ENCODE data around the gene MRM2.

Gene MRM2

DNA sequence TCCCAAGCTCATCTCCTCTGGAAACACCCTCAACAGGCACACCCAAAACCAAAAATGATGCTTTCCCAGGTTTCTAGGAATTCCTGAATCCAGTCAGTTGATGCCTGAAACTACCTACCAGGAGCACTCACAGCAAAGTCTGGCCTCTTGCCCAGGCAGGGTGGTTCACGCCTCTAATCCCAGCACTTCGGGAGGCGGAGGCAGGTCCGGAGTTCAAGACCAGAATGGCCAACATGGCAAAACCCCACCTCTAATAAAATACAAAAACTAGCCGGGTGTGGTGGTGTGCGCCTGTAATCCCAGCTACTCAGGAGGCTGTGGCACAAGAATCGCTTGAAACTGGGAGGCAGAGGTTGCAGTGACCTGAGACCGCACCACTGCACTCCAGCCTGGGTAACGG lies 11.1 kb downstream of the MRM2 start:
- H3K36me3 ChIP-seq (replicated peaks) = peaks cover 41% of the 10 kb centered on the region
- no peaks in the 10 kb centered on the region for H3K27me3 ChIP-seq (ENCODE audit: low read depth)
- in situ Hi-C loops (cut with MboI; ENCODE audit: low sequenced_read_pairs) = no loop called here
- DNase-seq (ENCODE audit: low spot score in 2 of 2) = no peak
- 0 out of 2 replicates have a peak, but pooled peaks cover 4% of the 10 kb centered on the region for H3K4me1 ChIP-seq
- no peaks in the 10 kb centered on the region for H3K9me3 ChIP-seq
- 0 out of 2 replicates have a peak overlapping the region, but pooled peaks have one; percentile 62 for H3K4me3 ChIP-seq

DNA sequence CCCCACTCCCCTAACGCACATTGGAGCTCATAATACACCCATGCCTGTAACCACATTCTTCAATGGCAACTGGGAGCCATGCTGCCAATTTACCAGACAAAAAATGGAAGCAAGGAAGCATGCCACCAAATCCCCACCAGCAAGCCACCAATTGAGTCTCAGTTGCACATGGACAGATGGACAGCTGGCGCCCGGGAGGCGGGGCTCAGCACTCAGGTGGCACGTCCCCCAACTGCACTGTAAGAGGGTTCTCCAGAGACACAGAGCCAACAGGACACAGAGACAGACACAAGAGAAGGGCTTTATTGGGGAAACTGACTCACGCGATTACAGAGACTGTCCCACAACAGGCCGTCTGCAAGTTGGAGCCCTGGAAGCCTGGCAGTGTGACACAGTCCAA lies 11.8 kb downstream of the MRM2 start:
- in situ Hi-C loops (cut with MboI; ENCODE audit: low sequenced_read_pairs) = no loop called here
- H3K4me1 ChIP-seq = 0 out of 2 replicates have a peak, but pooled peaks cover 4% of the 10 kb centered on the region
- peaks cover 41% of the 10 kb centered on the region for H3K36me3 ChIP-seq (replicated peaks)
- no peaks in the 10 kb centered on the region for H3K9me3 ChIP-seq
- no peak overlapping the region for H3K4me3 ChIP-seq
- no peak for DNase-seq (ENCODE audit: low spot score in 2 of 2)
- H3K27me3 ChIP-seq (ENCODE audit: low read depth) = no peaks in the 10 kb centered on the region

- Histone ChIP-seq H3K4me3 (no peak overlapping the region), H3K9me3 (no peaks in the 10 kb centered on the region), H3K36me3 (replicated peaks) (peaks cover 41% of the 10 kb centered on the region), H3K27me3 (ENCODE audit: low read depth) (no peaks in the 10 kb centered on the region), H3K4me1 (0 out of 2 replicates have a peak, but pooled peaks cover 4% of the 10 kb centered on the region)
- no peak for DNase-seq (ENCODE audit: low spot score in 2 of 2)
- in situ Hi-C loops (cut with MboI; ENCODE audit: low sequenced_read_pairs) = no loop called here
Measured at GRCh38 chr7:2229467-2229866, 12.5 kb downstream of the MRM2 start.

DNA sequence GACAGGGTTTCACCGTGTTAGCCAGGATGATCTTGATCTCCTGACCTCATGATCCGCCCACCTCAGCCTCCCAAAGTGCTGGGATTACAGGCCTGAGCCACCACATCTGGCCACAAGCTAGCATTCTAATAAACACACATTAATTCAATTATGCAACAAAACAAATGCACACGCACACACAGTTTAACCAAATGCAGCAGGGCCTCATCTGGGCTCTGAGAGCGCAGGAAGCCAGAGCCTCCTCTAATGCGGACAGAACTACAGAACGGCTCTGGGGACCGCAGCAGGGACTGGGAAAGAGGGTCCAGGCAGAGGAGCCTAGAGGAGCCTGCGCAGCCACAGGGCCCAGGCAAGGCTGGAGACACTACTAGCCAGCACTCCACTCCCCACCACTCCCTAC lies 13.1 kb downstream of the MRM2 start:
- in situ Hi-C loops (cut with MboI; ENCODE audit: low sequenced_read_pairs) = no loop called here
- Histone ChIP-seq H3K27me3 (ENCODE audit: low read depth) (no peaks in the 10 kb centered on the region), H3K4me3 (no peak overlapping the region), H3K36me3 (replicated peaks) (peaks cover 40% of the 10 kb centered on the region), H3K4me1 (0 out of 2 replicates have a peak, but pooled peaks cover 4% of the 10 kb centered on the region), H3K9me3 (no peaks in the 10 kb centered on the region)
- no peak for DNase-seq (ENCODE audit: low spot score in 2 of 2)

DNA sequence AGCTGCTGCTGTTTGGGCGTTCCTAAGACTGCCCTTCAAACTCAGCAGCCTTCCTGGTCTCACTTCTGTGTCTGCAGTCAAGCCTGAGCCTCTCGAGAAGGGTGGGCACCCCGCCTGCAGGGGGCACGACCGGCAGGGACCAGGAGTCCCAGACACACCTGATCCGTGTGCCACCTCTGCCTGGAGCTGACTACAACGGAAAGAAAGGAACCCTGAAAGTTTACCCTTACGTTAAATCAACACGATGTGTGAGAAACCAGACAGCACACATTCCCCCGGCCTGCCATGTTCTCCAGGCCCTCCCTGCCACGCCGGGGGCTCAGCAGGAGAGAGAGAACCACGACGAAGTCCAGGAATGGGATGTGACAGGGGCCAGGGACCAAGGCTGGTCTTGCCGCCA lies 14.3 kb downstream of the MRM2 start:
- peaks cover 50% of the 10 kb centered on the region for H3K36me3 ChIP-seq (replicated peaks)
- DNase-seq (ENCODE audit: low spot score in 2 of 2) = no peak
- no peak overlapping the region for H3K4me3 ChIP-seq
- H3K4me1 ChIP-seq = no peaks in the 10 kb centered on the region
- H3K27me3 ChIP-seq (ENCODE audit: low read depth) = no peaks in the 10 kb centered on the region
- no peaks in the 10 kb centered on the region for H3K9me3 ChIP-seq
- in situ Hi-C loops (cut with MboI; ENCODE audit: low sequenced_read_pairs) = no loop called here

GRCh38 chr7:2225830-2226229 lies 16.2 kb downstream of the MRM2 start:
- H3K27me3 ChIP-seq (ENCODE audit: low read depth) = no peaks in the 10 kb centered on the region
- no peaks in the 10 kb centered on the region for H3K4me1 ChIP-seq
- DNase-seq (ENCODE audit: low spot score in 2 of 2) = no peak
- in situ Hi-C loops (cut with MboI; ENCODE audit: low sequenced_read_pairs) = no loop called here
- H3K36me3 ChIP-seq (replicated peaks) = peaks cover 56% of the 10 kb centered on the region
- no peak overlapping the region for H3K4me3 ChIP-seq
- no peaks in the 10 kb centered on the region for H3K9me3 ChIP-seq

- H3K36me3 ChIP-seq (replicated peaks) = peaks cover 53% of the 10 kb centered on the region
- H3K4me3 ChIP-seq = no peak overlapping the region
- H3K9me3 ChIP-seq = no peaks in the 10 kb centered on the region
- no peaks in the 10 kb centered on the region for H3K27me3 ChIP-seq (ENCODE audit: low read depth)
- no peaks in the 10 kb centered on the region for H3K4me1 ChIP-seq
- no peak for DNase-seq (ENCODE audit: low spot score in 2 of 2)
- in situ Hi-C loops (cut with MboI; ENCODE audit: low sequenced_read_pairs) = no loop called here
Measured at GRCh38 chr7:2225336-2225735, 16.7 kb downstream of the MRM2 start.

DNA sequence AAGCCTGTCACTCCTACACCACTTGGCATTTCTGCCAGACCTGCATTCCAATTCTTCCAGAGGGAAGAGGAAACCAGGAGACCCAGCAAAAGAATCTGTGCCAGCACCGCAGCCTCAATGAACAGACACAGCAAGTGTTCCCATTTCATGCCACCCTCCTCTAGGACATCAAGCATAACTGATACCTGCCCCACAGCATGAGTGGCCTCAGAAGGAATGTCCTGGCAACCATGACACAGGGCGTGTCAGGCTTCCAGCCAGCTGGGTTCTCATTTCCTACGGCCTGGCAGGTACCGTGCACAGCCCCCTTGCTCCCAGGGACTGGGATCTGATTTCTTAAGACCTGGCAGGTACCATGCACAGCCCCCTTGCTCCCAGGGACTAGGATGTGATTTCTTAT lies 17.1 kb downstream of the MRM2 start:
- peaks cover 49% of the 10 kb centered on the region for H3K36me3 ChIP-seq (replicated peaks)
- in situ Hi-C loops (cut with MboI; ENCODE audit: low sequenced_read_pairs) = no loop called here
- DNase-seq (ENCODE audit: low spot score in 2 of 2) = no peak
- no peaks in the 10 kb centered on the region for H3K27me3 ChIP-seq (ENCODE audit: low read depth)
- no peaks in the 10 kb centered on the region for H3K4me1 ChIP-seq
- H3K9me3 ChIP-seq = no peaks in the 10 kb centered on the region
- no peak overlapping the region for H3K4me3 ChIP-seq

- Histone ChIP-seq H3K4me3 (no peak overlapping the region), H3K4me1 (no peaks in the 10 kb centered on the region), H3K27me3 (ENCODE audit: low read depth) (no peaks in the 10 kb centered on the region), H3K36me3 (replicated peaks) (peaks cover 46% of the 10 kb centered on the region), H3K9me3 (no peaks in the 10 kb centered on the region)
- DNase-seq (ENCODE audit: low spot score in 2 of 2) = no peak
- in situ Hi-C loops (cut with MboI; ENCODE audit: low sequenced_read_pairs) = no loop called here
Measured at GRCh38 chr7:2224491-2224928, 17.5 kb downstream of the MRM2 start.

- H3K4me3 ChIP-seq = no peak overlapping the region
- DNase-seq (ENCODE audit: low spot score in 2 of 2) = no peak
- H3K9me3 ChIP-seq = no peaks in the 10 kb centered on the region
- H3K4me1 ChIP-seq = no peaks in the 10 kb centered on the region
- peaks cover 43% of the 10 kb centered on the region for H3K36me3 ChIP-seq (replicated peaks)
- H3K27me3 ChIP-seq (ENCODE audit: low read depth) = no peaks in the 10 kb centered on the region
- in situ Hi-C loops (cut with MboI; ENCODE audit: low sequenced_read_pairs) = no loop called here
Measured at GRCh38 chr7:2223321-2223720, 18.7 kb downstream of the MRM2 start.

DNA sequence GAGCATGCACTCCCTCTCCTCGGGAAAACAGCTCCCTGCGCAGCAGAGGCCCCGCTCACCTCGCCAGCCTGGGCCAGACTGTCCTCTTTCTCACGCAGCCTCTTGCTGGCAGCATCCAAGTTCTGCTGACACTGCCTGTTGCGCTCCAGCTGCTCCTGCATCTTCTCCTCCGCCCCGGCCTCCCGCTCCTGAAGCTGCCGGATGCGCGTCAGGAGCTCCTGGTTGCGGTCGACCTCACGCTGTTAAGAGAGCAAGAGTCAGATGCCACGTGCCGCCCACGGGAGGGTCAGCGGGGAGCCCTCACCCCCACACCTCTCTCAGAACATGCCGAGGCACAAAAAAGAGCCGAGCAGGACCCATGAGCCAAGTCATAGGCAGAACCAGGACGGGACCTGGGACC lies 19.5 kb downstream of the MRM2 start:
- Histone ChIP-seq H3K9me3 (no peaks in the 10 kb centered on the region), H3K36me3 (replicated peaks) (peaks cover 49% of the 10 kb centered on the region), H3K4me1 (no peaks in the 10 kb centered on the region), H3K4me3 (no peak overlapping the region), H3K27me3 (ENCODE audit: low read depth) (no peaks in the 10 kb centered on the region)
- in situ Hi-C loops (cut with MboI; ENCODE audit: low sequenced_read_pairs) = no loop called here
- DNase-seq (ENCODE audit: low spot score in 2 of 2) = no peak

- no peaks in the 10 kb centered on the region for H3K9me3 ChIP-seq
- H3K4me1 ChIP-seq = no peaks in the 10 kb centered on the region
- H3K36me3 ChIP-seq (replicated peaks) = peaks cover 52% of the 10 kb centered on the region
- H3K27me3 ChIP-seq (ENCODE audit: low read depth) = no peaks in the 10 kb centered on the region
- in situ Hi-C loops (cut with MboI; ENCODE audit: low sequenced_read_pairs) = no loop called here
- DNase-seq (ENCODE audit: low spot score in 2 of 2) = no peak
- no peak overlapping the region for H3K4me3 ChIP-seq
Measured at GRCh38 chr7:2220954-2221353, 21.1 kb downstream of the MRM2 start.

DNA sequence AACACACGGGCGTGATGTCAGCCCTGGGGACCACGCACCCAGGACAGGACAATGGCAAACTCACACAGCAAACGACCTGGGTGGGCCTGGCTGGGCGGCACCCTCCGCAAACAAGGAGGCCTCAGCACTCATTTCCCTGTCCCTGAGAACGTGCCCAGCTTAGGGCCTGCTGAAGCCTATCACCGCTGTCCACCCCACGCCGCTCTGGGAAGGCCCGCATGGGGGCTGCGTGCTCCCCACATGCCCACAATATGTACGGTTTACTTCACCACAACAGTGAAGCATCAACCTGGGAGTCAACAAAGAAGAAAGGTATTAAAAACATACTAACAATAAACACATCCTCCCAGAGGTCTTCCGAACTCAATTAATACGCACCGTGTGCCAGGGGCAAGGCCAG lies 21.5 kb downstream of the MRM2 start:
- in situ Hi-C loops (cut with MboI; ENCODE audit: low sequenced_read_pairs) = no loop called here
- peaks cover 52% of the 10 kb centered on the region for H3K36me3 ChIP-seq (replicated peaks)
- no peaks in the 10 kb centered on the region for H3K9me3 ChIP-seq
- DNase-seq (ENCODE audit: low spot score in 2 of 2) = no peak
- H3K4me1 ChIP-seq = no peaks in the 10 kb centered on the region
- no peak overlapping the region for H3K4me3 ChIP-seq
- no peaks in the 10 kb centered on the region for H3K27me3 ChIP-seq (ENCODE audit: low read depth)

DNA sequence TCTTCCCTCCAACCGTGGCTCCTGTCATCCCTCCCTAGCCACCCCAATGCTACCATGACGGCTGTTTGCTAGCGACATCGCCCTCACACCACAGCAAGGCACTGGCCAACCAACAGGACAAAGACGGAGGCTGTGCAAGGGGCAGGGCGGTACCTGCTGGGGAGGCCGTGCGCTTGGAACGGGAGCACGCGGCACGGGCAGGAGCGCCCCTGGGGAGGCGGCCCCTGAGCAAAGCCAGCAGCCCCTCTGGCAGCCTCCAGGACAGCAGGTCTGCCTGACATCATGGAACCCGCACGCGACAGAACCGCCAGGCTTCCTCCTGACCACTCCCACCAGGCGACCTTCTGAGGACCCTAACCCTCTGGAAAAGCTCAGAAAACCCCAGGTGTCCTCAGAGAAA lies 22.0 kb downstream of the MRM2 start:
- no peak for DNase-seq (ENCODE audit: low spot score in 2 of 2)
- Histone ChIP-seq H3K36me3 (replicated peaks) (peaks cover 48% of the 10 kb centered on the region), H3K4me3 (no peak overlapping the region), H3K9me3 (no peaks in the 10 kb centered on the region), H3K27me3 (ENCODE audit: low read depth) (no peaks in the 10 kb centered on the region), H3K4me1 (no peaks in the 10 kb centered on the region)
- in situ Hi-C loops (cut with MboI; ENCODE audit: low sequenced_read_pairs) = no loop called here

DNA sequence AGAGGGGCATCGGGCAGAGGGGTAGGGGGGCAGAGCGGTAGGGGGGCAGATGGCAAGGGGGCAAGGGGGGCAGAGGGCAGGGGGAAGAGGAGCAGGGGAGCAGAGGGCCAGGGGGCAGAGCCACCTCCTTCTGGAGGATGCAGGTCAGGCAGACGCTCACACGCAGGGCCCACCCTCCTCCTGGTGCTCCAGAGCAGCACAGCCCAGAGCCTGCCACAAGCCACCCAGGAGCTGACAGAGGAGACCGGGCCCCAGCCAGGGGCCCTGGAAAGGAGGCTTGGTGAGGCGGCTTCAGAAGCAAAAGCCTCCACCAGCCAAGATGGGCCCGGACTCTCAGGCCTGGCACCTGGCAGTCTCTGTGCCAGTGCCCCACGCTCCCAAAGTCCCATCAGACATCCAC lies 22.4 kb downstream of the MRM2 start:
- in situ Hi-C loops (cut with MboI; ENCODE audit: low sequenced_read_pairs) = no loop called here
- Histone ChIP-seq H3K4me3 (no peak overlapping the region), H3K4me1 (no peaks in the 10 kb centered on the region), H3K27me3 (ENCODE audit: low read depth) (no peaks in the 10 kb centered on the region), H3K9me3 (no peaks in the 10 kb centered on the region), H3K36me3 (replicated peaks) (peaks cover 44% of the 10 kb centered on the region)
- no peak for DNase-seq (ENCODE audit: low spot score in 2 of 2)

Measured in HAP-1 (cell line).